ACHN (cell line): ENCODE results near the gene KCNMA1.
"Not testable (repeated sequence)": the region's sequence is repeated elsewhere in the genome, so short reads cannot be mapped to it uniquely, and the experiment has no call there.

Experiments
- DNase-seq: peaks from one replicate; pipeline ENCODE4 v3.0.0-alpha.2; 2015
- in situ Hi-C: cut with HindIII; loops from 2 replicates; pipeline ENCODE4 v1.10.0; 2017; ENCODE audit warnings: low sequenced_read_pairs, low pct_ligation_motif_present, low pct_unique_long_range_greater_than_20kb

Gene KCNMA1

GRCh38 chr10:77594471-77594783, 43.2 kb downstream of the KCNMA1 start:
- DNase-seq = no peak
- in situ Hi-C loops = no loop called here

- DNase-seq = no peak
- in situ Hi-C loops = no loop called here
These were observed 43.7 kb downstream of the KCNMA1 start for GRCh38 chr10:77593771-77594470.

- in situ Hi-C loops = no loop called here
- DNase-seq = peak; percentile 78
These were observed 44.5 kb downstream of the KCNMA1 start for GRCh38 chr10:77592946-77593636.

GRCh38 chr10:77592510-77592909, 45.1 kb downstream of the KCNMA1 start:
- in situ Hi-C loops = no loop called here
- no peak for DNase-seq

GRCh38 chr10:77591238-77591880, 46.2 kb downstream of the KCNMA1 start:
- in situ Hi-C loops = no loop called here

GRCh38 chr10:77590344-77591237, 47.0 kb downstream of the KCNMA1 start:
- in situ Hi-C loops = no loop called here
- DNase-seq = no peak

More at GRCh38 chr10:77591238-77591880, 46.2 kb downstream of the KCNMA1 start:
- DNase-seq = no peak

- DNase-seq, in situ Hi-C loops: not testable (repeated sequence)
These were observed 47.9 kb downstream of the KCNMA1 start for GRCh38 chr10:77589703-77590102.

- DNase-seq = no peak
- in situ Hi-C loops = no loop called here
These were observed 48.7 kb downstream of the KCNMA1 start for GRCh38 chr10:77588886-77589285.

GRCh38 chr10:77587416-77587790, 50.2 kb downstream of the KCNMA1 start:
- no peak for DNase-seq
- in situ Hi-C loops = no loop called here

- in situ Hi-C loops = no loop called here
- no peak for DNase-seq
These were observed 50.7 kb downstream of the KCNMA1 start for GRCh38 chr10:77586719-77587415.

- in situ Hi-C loops = no loop called here
- DNase-seq = no peak
These were observed 52.7 kb downstream of the KCNMA1 start for GRCh38 chr10:77584938-77585337.

- in situ Hi-C loops = no loop called here
These were observed 54.1 kb downstream of the KCNMA1 start for GRCh38 chr10:77583527-77583926.

GRCh38 chr10:77582710-77583115, 54.9 kb downstream of the KCNMA1 start:
- in situ Hi-C loops = no loop called here
- DNase-seq = peak; percentile 92

More at GRCh38 chr10:77583527-77583926, 54.1 kb downstream of the KCNMA1 start:
- DNase-seq = no peak

- in situ Hi-C loops = no loop called here
- no peak for DNase-seq
These were observed 55.9 kb downstream of the KCNMA1 start for GRCh38 chr10:77581738-77582137.

- DNase-seq = no peak
- in situ Hi-C loops = no loop called here
These were observed 57.1 kb downstream of the KCNMA1 start for GRCh38 chr10:77580482-77580881.

GRCh38 chr10:77578583-77579227, 58.9 kb downstream of the KCNMA1 start:
- in situ Hi-C loops = no loop called here
- DNase-seq = peak; percentile 58

- in situ Hi-C loops = no loop called here
- no peak for DNase-seq
These were observed 59.9 kb downstream of the KCNMA1 start for GRCh38 chr10:77577666-77578229.
